HepG2 (cell line): Measurements from ENCODE around the gene FBXO11. TPM values are rescaled to one million over a fixed set of nuclear protein-coding genes. Genes with fewer than 3 reads are reported as not detected.
A peak's percentile ranks its signal among the peaks of the same experiment; 100 is the strongest.

ENCODE experiments used
- ATF6 ChIP-seq: sonication (generic); formaldehyde crosslinking; conservative IDR thresholded peaks from 2 replicates; pipeline ENCODE4 v1.4.0; 2020; ENCODE audit warnings: missing genetic modification reagents
- CREBL2 ChIP-seq: sonication (generic); formaldehyde crosslinking; IDR thresholded peaks from 2 replicates; pipeline ENCODE4 v1.8.1; 2023; ENCODE audit warnings: missing genetic modification reagents, mild to moderate bottlenecking, borderline replicate concordance
- HDAC1 ChIP-seq: sonication (generic); formaldehyde crosslinking; IDR thresholded peaks from 2 replicates; pipeline ENCODE4 v1.5.1; 2020; ENCODE audit warnings: mild to moderate bottlenecking, missing genetic modification reagents
- HMG20A ChIP-seq: IDR thresholded peaks from 2 replicates; pipeline ENCODE4 v1.6.1; 2016; ENCODE audit warnings: borderline replicate concordance
- MBD4 ChIP-seq: IDR thresholded peaks from 2 replicates; pipeline ENCODE4 v1.6.1; 2012; ENCODE audit warnings: low read length, inconsistent platforms, borderline replicate concordance
- MIXL1 ChIP-seq: IDR thresholded peaks from 2 replicates; pipeline ENCODE4 v1.6.1; 2016
- MTA1 ChIP-seq: sonication (generic); formaldehyde crosslinking; IDR thresholded peaks from 2 replicates; pipeline ENCODE4 v1.4.0; 2020; ENCODE audit warnings: missing genetic modification reagents, mild to moderate bottlenecking, borderline replicate concordance
- PRDM15 ChIP-seq: sonication (generic); formaldehyde crosslinking; IDR thresholded peaks from 2 replicates; pipeline ENCODE4 v1.4.0; 2020; ENCODE audit warnings: missing genetic modification reagents
- SOX13 ChIP-seq, 3 experiments: fragments of 450-650 bp in 1 of 3; sonication (generic) in 1 of 3; formaldehyde crosslinking in 1 of 3; IDR thresholded peaks in 2 of 3; conservative IDR thresholded peaks in 1 of 3; 2 replicates each; pipeline versions ENCODE4 v1.5.0 to v1.6.1; 2016 to 2020; ENCODE audit warnings: antibody characterized with exemption in 1 of 3, mild to moderate bottlenecking in 1 of 3, missing compliant biosample characterization in 1 of 3, missing genetic modification reagents in 1 of 3, moderate library complexity in 1 of 3
- TEAD2 ChIP-seq: sonication (generic); formaldehyde crosslinking; IDR thresholded peaks from 2 replicates; pipeline ENCODE4 v1.9.0; 2021; ENCODE audit warnings: missing genetic modification reagents
- YY1 ChIP-seq: IDR thresholded peaks from 2 replicates; pipeline ENCODE4 v1.6.1; 2011; ENCODE audit warnings: low read length, low read depth, moderate library complexity, mild to moderate bottlenecking; ENCODE audit not compliant: insufficient read depth, insufficient replicate concordance
- ZKSCAN1 ChIP-seq: fragments of 150-350 bp; IDR thresholded peaks from 2 replicates; pipeline ENCODE4 v1.6.1; 2014; ENCODE audit warnings: low read length
- ZMAT3 ChIP-seq: sonication (generic); formaldehyde crosslinking; conservative IDR thresholded peaks from 2 replicates; pipeline ENCODE4 v1.7.0; 2021; ENCODE audit warnings: missing genetic modification reagents
- ZNF235 ChIP-seq: sonication (generic); formaldehyde crosslinking; IDR thresholded peaks from 2 replicates; pipeline ENCODE4 v1.8.1; 2023; ENCODE audit warnings: mild to moderate bottlenecking, missing genetic modification reagents, borderline replicate concordance
- ZNF296 ChIP-seq: sonication (generic); formaldehyde crosslinking; conservative IDR thresholded peaks from 2 replicates; pipeline ENCODE4 v1.5.0; 2020; ENCODE audit warnings: mild to moderate bottlenecking, missing genetic modification reagents
- ZNF543 ChIP-seq: sonication (generic); formaldehyde crosslinking; IDR thresholded peaks from 2 replicates; pipeline ENCODE4 v1.4.0; 2020; ENCODE audit warnings: mild to moderate bottlenecking, missing genetic modification reagents
- ZNF768 ChIP-seq: sonication (generic); formaldehyde crosslinking; IDR thresholded peaks from 2 replicates; pipeline ENCODE4 v1.4.0; 2020; ENCODE audit warnings: missing genetic modification reagents
- polyA plus RNA-seq, 8 experiments: library from polyadenylated mRNA; depleted of rRNA in 3 of 8; stranded (reverse) in 7 of 8; unstranded in 1 of 8; fragments of >200 nt; fragmentation: Illumina TruSeq in 4 of 8; extraction: Trizol in 4 of 8; gene quantifications; 2 replicates each; pipeline versions ENCODE4 v1.2.1 to v1.2.3, GENCODE V29; 2011 to 2016; ENCODE audit warnings: low read depth in 4 of 8, missing spikeins in 1 of 8, mixed read lengths in 1 of 8; ENCODE audit not compliant: insufficient read depth in 1 of 8
- total RNA-seq, 5 experiments: library from RNA; depleted of rRNA; stranded (reverse); fragments of >200 nt; fragmentation: Illumina TruSeq; extraction: Trizol; gene quantifications; 2 replicates each; pipeline ENCODE4 v1.2.3, GENCODE V29; 2016; ENCODE audit warnings: low read depth in 1 of 5
- TF ChIP-seq, protein P1 (sequence below): sonication (generic); formaldehyde crosslinking; IDR thresholded peaks from 2 replicates; pipeline ENCODE4 v1.4.0; 2020; ENCODE audit warnings: mild to moderate bottlenecking, missing genetic modification reagents
- TF ChIP-seq, protein P2 (sequence below): IDR thresholded peaks from 2 replicates; pipeline ENCODE4 v1.6.1; 2016; ENCODE audit warnings: control low read depth

FBXO11 gene
- total and polyA plus RNA-seq, 2 of the 13 experiments (the other 11 are each of a cell fraction or from before 2014, with no cell fraction given): 27.9 to 47.6 TPM

DNA sequence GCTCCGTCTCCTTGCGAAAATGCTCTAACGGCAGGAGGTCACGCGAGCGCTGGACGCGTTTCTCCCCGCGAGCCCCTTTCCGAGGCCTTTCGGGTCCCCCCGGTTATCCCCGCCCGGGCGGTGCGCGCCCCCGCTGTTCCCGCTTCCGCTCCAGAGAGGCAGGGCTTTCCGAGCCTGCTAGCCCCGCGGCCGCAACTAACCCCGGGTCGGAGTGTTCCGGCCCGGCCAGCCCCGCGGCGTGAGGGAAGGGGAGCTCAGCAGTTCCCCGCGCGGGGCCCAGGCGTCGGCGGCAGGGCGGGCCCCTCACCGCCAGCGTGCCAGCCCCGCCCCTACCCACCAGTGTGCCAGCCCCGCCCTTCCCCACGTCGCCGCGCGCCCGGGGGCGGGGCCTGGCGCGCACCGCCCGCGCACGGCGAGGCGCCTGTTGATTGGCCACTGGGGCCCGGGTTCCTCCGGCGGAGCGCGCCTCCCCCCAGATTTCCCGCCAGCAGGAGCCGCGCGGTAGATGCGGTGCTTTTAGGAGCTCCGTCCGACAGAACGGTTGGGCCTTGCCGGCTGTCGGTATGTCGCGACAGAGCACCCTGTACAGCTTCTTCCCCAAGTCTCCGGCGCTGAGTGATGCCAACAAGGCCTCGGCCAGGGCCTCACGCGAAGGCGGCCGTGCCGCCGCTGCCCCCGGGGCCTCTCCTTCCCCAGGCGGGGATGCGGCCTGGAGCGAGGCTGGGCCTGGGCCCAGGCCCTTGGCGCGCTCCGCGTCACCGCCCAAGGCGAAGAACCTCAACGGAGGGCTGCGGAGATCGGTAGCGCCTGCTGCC, 123.4 kb downstream of the FBXO11 start, which contains the start of gene MSH6 (continued):
- TF ChIP-seq ZNF543 (CRISPR knock-in tag) (no peak), HMG20A (CRISPR knock-in tag) (no peak; the same call in 1 of the 2 replicates), MIXL1 (CRISPR knock-in tag) (no peak), YY1 (peak; percentile 65), ZNF768 (CRISPR knock-in tag) (peak; percentile 54; the same call in 1 of the 2 replicates), SOX13 (IDR thresholded peaks at IDR 0.05) (no peak), SOX13 (CRISPR knock-in tag; conservative IDR thresholded peaks at IDR 0.05 in 1 of 2, IDR thresholded peaks at IDR 0.05 in 1 of 2) (no peak; a peak in 1 of 4 replicates), HDAC1 (peak; percentile 86), TEAD2 (CRISPR knock-in tag) (peak; percentile 52; the same call in 1 of the 2 replicates), ZKSCAN1 (no peak), ZNF235 (CRISPR knock-in tag) (peak; percentile 42; the same call in 1 of the 2 replicates), ZMAT3 (CRISPR knock-in tag) (peak; percentile 96), MBD4 (no peak), PRDM15 (CRISPR knock-in tag) (no peak; the same call in 1 of the 2 replicates), ZNF296 (CRISPR knock-in tag) (peak; percentile 78; the same call in 1 of the 2 replicates), CREBL2 (CRISPR knock-in tag) (0 out of 2 replicates have a peak, but pooled peaks have one; percentile 70), MTA1 (CRISPR knock-in tag) (peak; percentile 49; the same call in 1 of the 2 replicates), ATF6 (CRISPR knock-in tag) (no peak; the same call in 1 of the 2 replicates)
- TF ChIP-seq, protein P1, sequence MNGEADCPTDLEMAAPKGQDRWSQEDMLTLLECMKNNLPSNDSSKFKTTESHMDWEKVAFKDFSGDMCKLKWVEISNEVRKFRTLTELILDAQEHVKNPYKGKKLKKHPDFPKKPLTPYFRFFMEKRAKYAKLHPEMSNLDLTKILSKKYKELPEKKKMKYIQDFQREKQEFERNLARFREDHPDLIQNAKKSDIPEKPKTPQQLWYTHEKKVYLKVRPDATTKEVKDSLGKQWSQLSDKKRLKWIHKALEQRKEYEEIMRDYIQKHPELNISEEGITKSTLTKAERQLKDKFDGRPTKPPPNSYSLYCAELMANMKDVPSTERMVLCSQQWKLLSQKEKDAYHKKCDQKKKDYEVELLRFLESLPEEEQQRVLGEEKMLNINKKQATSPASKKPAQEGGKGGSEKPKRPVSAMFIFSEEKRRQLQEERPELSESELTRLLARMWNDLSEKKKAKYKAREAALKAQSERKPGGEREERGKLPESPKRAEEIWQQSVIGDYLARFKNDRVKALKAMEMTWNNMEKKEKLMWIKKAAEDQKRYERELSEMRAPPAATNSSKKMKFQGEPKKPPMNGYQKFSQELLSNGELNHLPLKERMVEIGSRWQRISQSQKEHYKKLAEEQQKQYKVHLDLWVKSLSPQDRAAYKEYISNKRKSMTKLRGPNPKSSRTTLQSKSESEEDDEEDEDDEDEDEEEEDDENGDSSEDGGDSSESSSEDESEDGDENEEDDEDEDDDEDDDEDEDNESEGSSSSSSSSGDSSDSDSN: peak; percentile 96
- TF ChIP-seq, protein P2, sequence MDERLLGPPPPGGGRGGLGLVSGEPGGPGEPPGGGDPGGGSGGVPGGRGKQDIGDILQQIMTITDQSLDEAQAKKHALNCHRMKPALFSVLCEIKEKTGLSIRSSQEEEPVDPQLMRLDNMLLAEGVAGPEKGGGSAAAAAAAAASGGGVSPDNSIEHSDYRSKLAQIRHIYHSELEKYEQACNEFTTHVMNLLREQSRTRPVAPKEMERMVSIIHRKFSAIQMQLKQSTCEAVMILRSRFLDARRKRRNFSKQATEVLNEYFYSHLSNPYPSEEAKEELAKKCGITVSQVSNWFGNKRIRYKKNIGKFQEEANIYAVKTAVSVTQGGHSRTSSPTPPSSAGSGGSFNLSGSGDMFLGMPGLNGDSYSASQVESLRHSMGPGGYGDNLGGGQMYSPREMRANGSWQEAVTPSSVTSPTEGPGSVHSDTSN (CRISPR knock-in tag): no peak
